HEK293T (cell line): Measurements from ENCODE around the gene ARL8A.

Experiments used
- CTCF ChIA-PET: fragments of 350-600 bp; formaldehyde crosslinking; extraction: SDS; loops from one replicate; lab custom pipeline; 2021; ENCODE audit warnings: antibody characterized with exemption, inconsistent platforms; lab: Yijun Ruan, JAX
- POLR2A ChIA-PET: fragments of 350-600 bp; formaldehyde crosslinking; extraction: SDS; loops from one replicate; lab custom pipeline; 2020; ENCODE audit warnings: antibody characterized with exemption, inconsistent platforms; lab: Yijun Ruan, JAX
- DNase-seq: peaks from one replicate; pipeline ENCODE4 v3.0.0; 2012; ENCODE audit warnings: mixed read lengths; ENCODE audit errors: extremely low spot score
- ARNT ChIP-seq: fragments of 450-650 bp; IDR thresholded peaks from 2 replicates; pipeline ENCODE4 v1.6.1; 2017; ENCODE audit warnings: mild to moderate bottlenecking
- BHLHE40 ChIP-seq: fragments of 450-650 bp; IDR thresholded peaks from 2 replicates; pipeline ENCODE4 v1.6.1; 2016; ENCODE audit warnings: mild to moderate bottlenecking, moderate library complexity, borderline replicate concordance
- CTBP1 ChIP-seq: fragments of 450-650 bp; IDR thresholded peaks from 2 replicates; pipeline ENCODE4 v1.6.1; 2016; ENCODE audit warnings: borderline replicate concordance
- ELF4 ChIP-seq: fragments of 450-650 bp; IDR thresholded peaks from 2 replicates; pipeline ENCODE4 v1.6.1; 2017; ENCODE audit warnings: antibody characterized with exemption
- FOXA1 ChIP-seq: fragments of 450-650 bp; IDR thresholded peaks from 2 replicates; pipeline ENCODE4 v1.6.1; 2016; ENCODE audit warnings: mild to moderate bottlenecking
- FOXK2 ChIP-seq: fragments of 450-650 bp; IDR thresholded peaks from 2 replicates; pipeline ENCODE4 v1.6.1; 2016; ENCODE audit warnings: mild to moderate bottlenecking
- FOXM1 ChIP-seq: fragments of 450-650 bp; IDR thresholded peaks from 2 replicates; pipeline ENCODE4 v1.6.1; 2017; ENCODE audit warnings: mild to moderate bottlenecking, borderline replicate concordance
- HDGF ChIP-seq: fragments of 450-650 bp; IDR thresholded peaks from 2 replicates; pipeline ENCODE4 v1.6.1; 2017; ENCODE audit warnings: antibody characterized with exemption, borderline replicate concordance
- L3MBTL2 ChIP-seq: fragments of 450-650 bp; conservative IDR thresholded peaks from 2 replicates; pipeline ENCODE4 v1.6.1; 2016; ENCODE audit warnings: mild to moderate bottlenecking
- LEF1 ChIP-seq: fragments of 450-650 bp; IDR thresholded peaks from 2 replicates; pipeline ENCODE4 v1.6.1; 2017; ENCODE audit warnings: mild to moderate bottlenecking, borderline replicate concordance
- NFRKB ChIP-seq: fragments of 450-650 bp; IDR thresholded peaks from 2 replicates; pipeline ENCODE4 v1.6.1; 2016; ENCODE audit warnings: mild to moderate bottlenecking, moderate library complexity
- SP1 ChIP-seq: fragments of 450-650 bp; IDR thresholded peaks from 2 replicates; pipeline ENCODE4 v1.6.1; 2017
- SUZ12 ChIP-seq: fragments of 450-650 bp; IDR thresholded peaks from 2 replicates; pipeline ENCODE4 v1.6.1; 2016; ENCODE audit warnings: mild to moderate bottlenecking
- TARDBP ChIP-seq: fragments of 450-650 bp; IDR thresholded peaks from 2 replicates; pipeline ENCODE4 v1.6.1; 2016
- ZNF384 ChIP-seq: fragments of 450-650 bp; IDR thresholded peaks from 2 replicates; pipeline ENCODE4 v1.6.1; 2016
- TF ChIP-seq, protein P1 (sequence below): fragments of 450-650 bp; IDR thresholded peaks from 2 replicates; pipeline ENCODE4 v1.6.1; 2016

ARL8A gene

DNA sequence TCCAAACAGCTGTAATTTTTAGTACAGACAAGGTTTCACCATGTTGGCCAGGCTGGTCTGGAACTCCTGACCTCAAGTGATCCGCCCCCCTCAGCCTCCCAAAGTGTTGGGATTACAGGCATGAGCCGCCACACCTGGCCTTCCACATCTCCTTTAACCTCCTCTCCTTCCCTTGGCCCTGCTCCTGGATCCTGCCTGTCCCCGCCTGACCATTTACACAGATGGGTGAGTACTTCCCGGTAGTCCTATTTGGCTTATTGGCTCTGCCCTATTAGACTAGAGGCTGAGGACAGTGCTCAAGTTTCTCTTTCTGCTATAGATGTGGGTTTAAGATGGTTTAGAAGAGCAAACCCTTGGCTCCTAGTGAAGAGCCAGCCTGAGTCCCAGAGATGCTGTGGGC lies 8.7 kb upstream of the ARL8A start:
- no peak for DNase-seq
- POLR2A ChIA-PET = no interaction called here
- CTCF ChIA-PET = no interaction called here
- TF ChIP-seq ELF4 = no peak
- no peak for TF ChIP-seq TARDBP
- no peak for TF ChIP-seq SP1
- TF ChIP-seq BHLHE40 = no peak
- TF ChIP-seq ZNF384 = no peak
- no peak for TF ChIP-seq SUZ12
- no peak for TF ChIP-seq FOXM1
- no peak for TF ChIP-seq FOXK2
- no peak for TF ChIP-seq FOXA1
- no peak for TF ChIP-seq L3MBTL2
- no peak for TF ChIP-seq HDGF
- no peak for TF ChIP-seq CTBP1
- TF ChIP-seq NFRKB = no peak

GRCh38 chr1:202152399-202152798 lies 7.9 kb upstream of the ARL8A start:
- POLR2A ChIA-PET = no interaction called here
- CTCF ChIA-PET = no interaction called here
- DNase-seq = no peak
- TF ChIP-seq, protein P1, sequence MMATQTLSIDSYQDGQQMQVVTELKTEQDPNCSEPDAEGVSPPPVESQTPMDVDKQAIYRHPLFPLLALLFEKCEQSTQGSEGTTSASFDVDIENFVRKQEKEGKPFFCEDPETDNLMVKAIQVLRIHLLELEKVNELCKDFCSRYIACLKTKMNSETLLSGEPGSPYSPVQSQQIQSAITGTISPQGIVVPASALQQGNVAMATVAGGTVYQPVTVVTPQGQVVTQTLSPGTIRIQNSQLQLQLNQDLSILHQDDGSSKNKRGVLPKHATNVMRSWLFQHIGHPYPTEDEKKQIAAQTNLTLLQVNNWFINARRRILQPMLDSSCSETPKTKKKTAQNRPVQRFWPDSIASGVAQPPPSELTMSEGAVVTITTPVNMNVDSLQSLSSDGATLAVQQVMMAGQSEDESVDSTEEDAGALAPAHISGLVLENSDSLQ = no peak
- TF ChIP-seq ZNF384 (no peak), TARDBP (no peak), SUZ12 (no peak), L3MBTL2 (no peak), ARNT (no peak), FOXK2 (no peak), ELF4 (no peak), NFRKB (no peak), FOXA1 (no peak), LEF1 (no peak), HDGF (no peak), BHLHE40 (no peak), SP1 (no peak), FOXM1 (no peak), CTBP1 (no peak)

GRCh38 chr1:202151045-202151444 lies 6.5 kb upstream of the ARL8A start:
- ChIA-PET POLR2A (no interaction called here), CTCF (no interaction called here)
- DNase-seq = no peak
- TF ChIP-seq ARNT (no peak), TARDBP (no peak)

- no peak for DNase-seq
- ChIA-PET CTCF (no interaction called here), POLR2A (no interaction called here)
- TF ChIP-seq FOXK2 (no peak), NFRKB (no peak), FOXM1 (no peak), BHLHE40 (no peak), CTBP1 (no peak), HDGF (no peak), SUZ12 (no peak), LEF1 (no peak), L3MBTL2 (no peak), TARDBP (no peak), ELF4 (no peak), ZNF384 (no peak), ARNT (no peak), SP1 (no peak)
- TF ChIP-seq, protein P1 = no peak
Observed at GRCh38 chr1:202150602-202151001, 6.1 kb upstream of the ARL8A start.

GRCh38 chr1:202150187-202150586 lies 5.7 kb upstream of the ARL8A start:
- DNase-seq = no peak
- ChIA-PET CTCF (no interaction called here), POLR2A (no interaction called here)
- TF ChIP-seq, protein P1 = no peak
- TF ChIP-seq SP1 = no peak
- TF ChIP-seq TARDBP = no peak
- no peak for TF ChIP-seq CTBP1
- TF ChIP-seq ELF4 = no peak
- no peak for TF ChIP-seq SUZ12
- TF ChIP-seq ZNF384 = no peak
- TF ChIP-seq FOXM1 = no peak
- TF ChIP-seq ARNT = no peak
- TF ChIP-seq FOXA1 = no peak
- TF ChIP-seq FOXK2 = no peak
- no peak for TF ChIP-seq BHLHE40
- TF ChIP-seq L3MBTL2 = no peak

- no peak for DNase-seq
- POLR2A ChIA-PET = no interaction called here
- TF ChIP-seq ARNT (no peak), CTBP1 (no peak)
- CTCF ChIA-PET = no interaction called here
Observed at GRCh38 chr1:202149566-202149965, 5.0 kb upstream of the ARL8A start.

GRCh38 chr1:202148391-202148790 lies 3.9 kb upstream of the ARL8A start:
- TF ChIP-seq ZNF384 = no peak
- no peak for TF ChIP-seq CTBP1
- TF ChIP-seq ELF4 = no peak
- TF ChIP-seq, protein P1 = no peak
- no peak for TF ChIP-seq L3MBTL2
- TF ChIP-seq HDGF = no peak
- TF ChIP-seq BHLHE40 = no peak
- TF ChIP-seq LEF1 = no peak
- no peak for DNase-seq
- ChIA-PET POLR2A (no interaction called here), CTCF (interaction anchor here (1.0 kb wide), 1 partner anchor 41 kb away, joined by 3 read pairs; no protein-coding TSS in a partner anchor)
